HG02571 (cell line): ENCODE results near the gene PXK.

Experiments used
- ATAC-seq: cut with Tn5 transposase; IDR thresholded peaks from one replicate; pipeline ENCODE4 v1.9.1; 2021; ENCODE audit warnings: mild to moderate bottlenecking, moderate library complexity; ENCODE audit not compliant: unreplicated experiment

Gene PXK

DNA sequence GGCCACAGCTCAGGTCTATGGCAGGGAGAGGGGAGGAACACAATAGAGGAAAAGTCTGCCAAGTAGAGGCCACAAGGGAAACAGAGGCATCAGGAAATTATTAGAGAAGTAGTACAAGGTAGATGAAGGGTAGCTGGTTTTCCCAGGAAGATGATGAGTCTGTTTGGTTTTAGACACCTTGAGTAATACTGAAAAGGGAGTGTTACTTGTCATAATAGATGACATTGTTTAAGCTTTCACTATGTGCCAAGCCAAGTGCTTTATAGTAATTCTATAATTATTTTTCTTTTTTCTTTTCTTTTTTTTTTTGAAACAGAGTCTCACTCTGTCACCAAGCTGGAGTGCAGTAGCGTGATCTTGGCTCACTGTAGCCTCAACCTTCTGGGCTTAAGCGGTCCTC, 13.7 kb downstream of the PXK start:
- no peak for ATAC-seq

DNA sequence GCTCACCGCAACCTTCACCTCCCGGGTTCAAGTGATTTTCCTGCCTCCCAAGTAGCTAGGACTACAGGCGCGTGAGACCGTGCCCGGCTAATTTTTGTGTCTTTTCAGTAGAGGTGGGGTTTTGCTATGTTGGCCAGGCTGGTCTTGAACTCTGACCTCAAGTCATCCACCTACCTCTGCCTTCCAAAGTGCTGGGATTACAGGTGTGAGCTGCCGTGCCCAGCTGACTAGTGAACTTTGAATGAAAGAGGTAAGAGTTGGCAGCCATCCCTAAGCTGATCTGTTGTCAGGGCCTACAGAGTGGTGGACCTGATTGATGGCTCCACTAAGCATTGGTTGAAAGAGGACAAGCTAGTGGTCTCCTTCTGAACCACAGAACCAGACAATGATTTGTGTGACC, 15.3 kb downstream of the PXK start:
- no peak for ATAC-seq

DNA sequence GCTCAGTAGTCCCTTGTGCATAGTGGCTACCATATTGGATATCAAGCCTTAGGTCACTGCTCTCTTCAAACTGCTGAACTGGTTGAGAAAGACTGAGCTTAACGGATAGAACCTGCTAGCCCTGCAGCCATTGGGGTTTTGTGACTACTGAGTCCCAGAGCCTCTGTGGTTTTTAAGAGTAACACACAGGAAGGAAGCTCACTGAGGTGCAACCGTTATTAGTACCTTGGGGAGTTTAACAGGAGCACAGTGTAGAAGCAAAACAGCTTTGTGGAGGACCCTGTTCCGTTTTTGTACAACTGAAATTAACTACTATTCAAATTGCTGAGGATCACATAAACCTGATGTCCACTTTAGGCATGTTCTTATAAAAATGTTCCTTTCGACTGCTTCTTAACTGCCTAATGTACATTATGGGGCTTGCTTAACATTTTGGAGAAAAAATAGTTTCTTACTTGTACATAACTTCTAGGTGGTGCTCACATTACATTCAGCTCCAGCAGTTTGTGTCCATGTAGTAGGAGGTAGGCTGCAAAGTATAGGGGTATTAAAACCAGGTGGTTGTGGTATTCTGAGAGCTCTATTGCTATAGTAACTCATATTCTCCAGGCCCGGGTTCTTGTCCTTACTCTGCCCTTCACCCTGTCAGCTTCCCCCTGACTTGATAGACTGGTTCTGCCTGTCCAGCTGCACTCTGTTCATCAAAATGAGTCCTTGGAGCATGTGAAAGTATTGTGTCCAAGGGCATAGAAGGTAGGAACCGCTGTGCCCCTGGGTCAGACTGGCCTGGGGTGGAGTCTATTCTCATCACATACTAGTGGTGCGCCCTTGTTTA, 17.3 kb downstream of the PXK start:
- peak; percentile 77 for ATAC-seq

DNA sequence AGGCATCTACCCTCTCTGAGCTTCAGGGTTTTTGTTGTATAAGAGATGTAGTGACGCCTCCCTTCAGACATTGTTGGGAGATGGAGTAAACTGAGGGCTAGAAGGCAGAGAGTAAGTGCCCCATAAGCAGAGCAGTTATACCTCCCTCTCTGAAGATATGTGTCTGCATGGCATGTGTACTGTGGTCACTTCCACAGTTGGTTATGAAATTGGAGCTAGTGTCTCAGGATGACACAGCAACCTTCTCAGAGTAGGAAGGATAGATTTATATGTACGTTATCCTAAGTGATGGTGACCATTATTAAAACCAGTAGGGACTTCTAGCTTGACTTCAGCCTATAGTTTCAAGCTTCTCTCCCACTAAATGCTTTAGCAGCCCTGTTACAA, 17.9 kb downstream of the PXK start:
- ATAC-seq = no peak

DNA sequence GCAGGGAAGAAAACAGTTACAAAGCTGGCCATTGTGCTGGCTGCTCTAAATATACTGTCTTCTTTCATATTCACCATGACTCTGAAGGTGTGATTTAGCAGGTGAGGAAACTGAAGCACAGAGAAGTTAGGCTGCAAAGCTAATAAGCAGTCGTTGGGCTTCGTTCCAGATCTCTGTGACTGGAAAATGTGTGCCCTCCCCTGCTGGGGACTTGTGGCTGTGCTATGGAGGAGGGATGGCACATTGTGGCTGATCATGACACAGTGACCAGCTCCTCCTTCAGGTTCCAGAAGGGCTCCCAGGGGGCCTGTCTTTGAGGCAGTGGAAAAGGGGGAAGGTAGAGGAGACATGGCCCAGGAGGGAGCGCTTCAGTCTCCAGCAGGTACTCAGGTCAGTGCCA, 19.2 kb downstream of the PXK start:
- no peak for ATAC-seq

DNA sequence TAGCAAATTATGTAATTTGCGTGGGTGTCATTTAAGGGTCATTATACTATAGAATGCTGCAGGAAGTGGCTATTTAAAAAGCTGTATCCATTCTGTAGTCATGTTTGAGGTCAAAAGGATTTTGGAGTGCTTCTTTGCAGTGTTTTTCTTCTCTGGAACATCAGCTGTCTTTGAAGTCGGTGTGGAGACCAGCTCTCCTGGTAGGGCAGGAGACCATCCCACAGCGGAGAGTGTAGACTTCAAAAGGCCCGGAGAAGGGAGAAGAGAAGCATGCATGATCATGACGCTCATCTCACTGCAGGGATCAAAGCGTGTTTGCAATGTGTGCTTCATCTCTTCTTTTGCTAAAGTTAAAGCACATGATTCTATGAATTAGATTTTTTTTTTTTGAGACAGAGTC, 19.9 kb downstream of the PXK start:
- no peak for ATAC-seq

DNA sequence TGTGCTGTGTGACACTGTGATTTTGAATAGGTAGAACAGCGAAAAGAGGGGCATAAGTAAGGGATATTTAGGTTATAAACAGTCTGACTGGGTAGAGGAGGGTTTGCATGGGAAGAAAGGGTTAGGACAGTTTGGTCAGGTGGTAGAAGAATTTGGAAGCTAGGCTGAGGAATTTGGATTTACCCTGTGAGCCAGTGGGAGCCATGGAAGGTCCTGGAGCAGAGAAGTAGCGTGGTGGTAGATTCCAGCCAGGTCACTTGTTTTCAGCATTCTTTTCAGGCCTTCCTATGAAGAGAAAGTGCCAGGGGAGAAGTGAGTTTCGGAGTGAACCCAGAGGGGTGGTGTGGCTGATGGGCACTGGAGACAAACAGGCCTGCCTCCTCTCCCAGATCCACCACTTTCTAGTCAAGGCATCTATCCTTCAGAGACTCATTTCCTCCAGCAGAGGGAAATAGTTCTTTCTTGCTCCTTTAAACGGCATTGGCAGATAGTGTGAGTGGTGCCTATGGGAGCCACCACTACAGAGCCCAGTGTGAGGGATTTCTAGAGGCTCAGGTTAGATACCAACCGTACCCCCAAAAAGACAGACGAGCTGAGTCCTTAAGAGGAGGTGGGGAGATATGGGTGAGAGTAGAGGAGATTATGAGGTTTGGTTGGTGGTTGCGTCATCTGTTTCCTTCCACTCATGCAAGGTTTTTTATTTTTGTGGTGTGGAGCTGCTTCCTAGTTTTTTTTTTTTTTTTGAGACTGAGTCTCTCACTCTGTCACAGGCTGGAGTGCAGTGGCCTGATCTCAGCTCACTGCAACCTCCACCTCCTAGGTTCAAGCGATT, 21.2 kb downstream of the PXK start:
- no peak for ATAC-seq

DNA sequence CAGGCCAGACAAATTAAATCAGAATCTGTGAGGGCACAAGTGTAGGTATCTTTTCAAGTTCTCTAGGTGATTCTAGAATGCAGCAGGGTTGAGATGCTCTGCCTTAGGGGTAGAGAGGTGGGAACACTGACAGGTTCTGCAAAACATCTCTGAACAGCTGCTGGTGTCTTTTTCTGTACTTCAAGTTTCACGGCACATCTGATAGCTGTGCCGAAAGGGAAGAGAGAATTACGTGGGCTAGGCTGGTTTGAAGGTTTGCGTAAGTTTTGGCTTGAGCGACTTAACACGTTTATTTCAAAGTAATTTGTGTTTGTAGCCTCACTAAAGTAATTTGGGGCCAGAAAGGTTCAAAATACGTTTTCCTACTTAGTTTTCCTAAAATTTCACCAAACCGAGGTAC, 22.5 kb downstream of the PXK start:
- peak; percentile 75 for ATAC-seq

DNA sequence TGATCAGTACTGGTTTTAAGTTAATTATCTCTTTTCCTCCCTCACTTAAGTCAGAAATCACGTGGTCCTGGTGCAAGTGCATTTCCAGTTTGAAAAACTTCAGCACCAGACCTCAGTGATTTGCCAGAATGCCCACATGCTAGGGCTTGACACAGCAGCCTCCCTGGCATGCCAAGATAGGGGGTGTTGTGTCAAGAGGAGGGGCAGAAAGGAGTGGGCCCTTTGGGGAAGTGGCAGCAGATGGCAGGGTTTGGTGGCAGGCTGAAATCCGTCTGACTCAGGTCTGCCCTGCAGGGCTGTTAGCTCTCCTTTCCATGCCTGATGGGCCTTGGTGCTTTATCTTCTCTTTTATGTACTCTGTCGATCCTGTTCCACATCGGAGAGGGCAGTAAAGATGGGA, 23.4 kb downstream of the PXK start:
- ATAC-seq = no peak

DNA sequence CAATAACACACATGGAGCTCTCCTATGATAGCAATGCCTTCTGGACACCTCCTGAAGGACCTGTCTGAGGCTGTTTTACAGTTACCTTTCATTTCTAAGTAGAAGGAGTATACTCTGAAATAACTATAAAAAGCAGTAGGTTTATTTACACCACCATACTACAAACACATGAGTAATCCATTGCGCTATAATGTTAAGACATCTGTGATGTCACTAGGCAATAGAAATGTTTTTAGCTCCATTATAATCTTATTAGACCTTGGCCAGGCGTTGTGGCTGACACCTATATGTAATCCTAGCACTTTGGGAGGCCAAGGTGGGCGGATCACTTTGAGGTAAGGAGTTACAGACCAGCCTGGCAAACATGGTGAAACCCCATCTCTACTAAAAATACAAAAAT, 24.7 kb downstream of the PXK start:
- ATAC-seq = no peak

DNA sequence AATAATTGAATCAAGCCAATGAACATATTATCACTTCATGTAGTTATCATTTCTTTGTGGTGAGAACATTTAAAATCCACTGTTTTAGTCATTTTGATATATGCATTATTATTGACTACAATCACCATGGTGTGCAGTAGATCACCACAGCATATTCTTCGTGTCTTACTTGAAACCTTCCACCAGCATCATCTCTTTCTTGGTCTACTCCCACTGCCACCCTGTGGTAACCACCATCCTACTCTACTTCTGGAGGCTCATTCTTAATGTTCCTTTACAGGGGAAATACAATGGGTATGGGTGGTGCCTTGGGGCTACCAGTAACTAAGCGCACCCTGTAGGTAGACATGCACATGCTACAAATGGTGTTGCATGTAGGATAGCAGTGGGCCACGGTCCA, 25.4 kb downstream of the PXK start:
- ATAC-seq = no peak

DNA sequence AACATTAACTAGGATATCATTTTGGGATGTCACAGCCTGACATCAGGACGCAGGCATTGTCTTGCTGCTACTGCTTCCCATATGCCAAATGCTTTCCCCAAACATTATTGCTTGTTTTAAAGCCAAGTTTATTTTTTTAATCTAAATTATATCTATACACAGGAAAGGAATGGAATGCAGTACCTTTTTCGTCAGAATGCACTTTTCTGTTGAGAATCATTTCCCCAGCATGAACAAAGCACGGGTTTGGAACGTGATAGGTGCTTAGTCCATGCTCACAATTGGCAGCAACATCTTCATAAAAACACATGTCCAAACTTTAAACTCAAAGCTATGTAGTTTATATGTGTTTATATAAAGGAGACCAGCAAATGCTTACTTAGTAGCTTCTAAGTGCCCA, 26.1 kb downstream of the PXK start:
- ATAC-seq = no peak

DNA sequence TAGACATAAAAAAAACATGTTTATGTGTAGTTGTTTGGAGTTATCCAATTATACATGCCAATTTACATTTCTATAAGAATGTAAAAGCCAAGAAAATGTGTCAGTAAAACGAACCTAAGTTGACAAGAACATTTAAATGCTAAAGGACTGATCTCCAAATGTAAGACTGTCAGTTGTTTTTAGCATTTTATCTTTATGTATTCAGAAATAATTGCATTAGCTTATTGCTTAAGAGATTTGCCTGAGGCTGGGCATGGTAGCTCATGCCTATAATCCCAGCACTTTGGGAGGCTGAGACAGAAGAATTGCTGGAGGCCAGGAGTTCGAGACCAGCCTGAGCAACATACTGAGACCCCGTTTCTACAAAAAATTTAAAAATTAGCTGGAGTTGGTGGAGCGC, 26.9 kb downstream of the PXK start:
- no peak for ATAC-seq

DNA sequence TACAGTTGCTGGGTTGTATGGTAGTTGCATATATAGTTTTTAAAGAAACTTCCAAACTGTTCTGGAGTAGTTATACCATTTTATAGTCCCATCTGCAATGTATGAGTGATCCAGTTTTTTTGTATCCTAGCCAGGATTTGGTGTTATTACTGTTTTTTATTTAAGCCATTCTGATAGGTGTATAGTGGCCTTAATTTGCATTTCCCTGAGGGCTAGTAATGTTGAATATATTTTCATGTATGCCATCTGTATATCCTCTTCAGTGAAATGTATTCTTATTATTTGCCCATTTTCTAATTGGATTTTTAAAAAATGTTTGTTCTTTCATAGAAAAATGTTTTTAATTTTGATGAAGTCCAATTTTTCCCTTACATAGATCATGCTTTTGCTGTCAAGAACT, 29.2 kb downstream of the PXK start:
- no peak for ATAC-seq

DNA sequence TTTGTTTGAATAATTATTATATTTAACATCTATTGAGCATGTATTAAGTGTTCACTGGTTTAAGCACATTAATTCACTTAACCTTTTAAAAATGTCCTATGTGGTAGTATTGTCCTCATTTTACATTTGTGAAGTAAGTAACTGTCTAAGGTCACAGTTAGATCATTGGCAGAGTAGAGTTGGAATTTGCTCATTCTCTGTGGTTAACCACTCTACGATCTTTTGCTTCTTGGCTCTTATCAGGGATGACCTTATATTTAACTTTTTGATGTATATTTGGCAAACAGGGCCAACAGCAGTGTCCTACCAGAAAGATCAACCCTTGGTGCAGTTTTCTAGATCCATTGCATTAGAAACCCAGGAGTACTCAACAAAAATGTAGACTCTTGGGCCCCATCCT, 34.0 kb downstream of the PXK start:
- no peak for ATAC-seq

DNA sequence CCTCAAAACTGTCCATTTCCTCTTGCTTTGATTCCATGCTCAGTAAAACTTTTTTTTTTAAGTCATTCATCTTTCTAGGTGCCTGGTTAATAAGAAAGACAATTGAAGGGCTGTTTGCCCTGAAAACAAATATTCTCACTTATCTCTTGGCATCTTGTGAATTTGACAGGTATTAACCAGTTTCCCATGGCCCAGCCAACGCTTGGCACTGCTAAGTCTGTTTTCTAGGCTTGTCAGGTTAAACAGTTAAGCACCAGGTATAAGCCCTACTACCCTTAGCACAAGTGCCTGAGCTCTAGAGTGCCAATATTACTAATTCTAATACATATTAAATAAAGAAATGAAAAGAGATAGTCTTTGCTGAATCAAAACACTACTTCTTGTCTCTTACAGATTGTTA, 36.3 kb downstream of the PXK start:
- ATAC-seq = no peak

DNA sequence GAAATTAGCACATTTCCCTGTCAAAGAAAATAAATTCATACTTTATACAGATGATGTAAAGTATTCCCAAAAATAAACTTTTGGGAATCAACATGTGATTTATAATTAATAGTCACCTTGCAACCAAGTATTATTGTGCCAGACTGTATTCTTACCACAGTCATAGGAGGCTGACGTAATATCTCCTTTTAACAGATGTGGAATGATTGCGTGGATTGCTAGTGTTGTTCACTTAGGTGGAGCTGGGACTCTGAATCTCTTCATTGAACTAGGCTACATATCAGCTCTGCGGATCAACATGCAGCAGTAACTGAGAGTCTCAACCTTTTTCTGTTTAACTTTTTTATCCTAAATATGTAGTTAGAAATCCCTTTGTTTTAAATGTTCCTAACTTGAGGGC, 37.2 kb downstream of the PXK start:
- no peak for ATAC-seq

DNA sequence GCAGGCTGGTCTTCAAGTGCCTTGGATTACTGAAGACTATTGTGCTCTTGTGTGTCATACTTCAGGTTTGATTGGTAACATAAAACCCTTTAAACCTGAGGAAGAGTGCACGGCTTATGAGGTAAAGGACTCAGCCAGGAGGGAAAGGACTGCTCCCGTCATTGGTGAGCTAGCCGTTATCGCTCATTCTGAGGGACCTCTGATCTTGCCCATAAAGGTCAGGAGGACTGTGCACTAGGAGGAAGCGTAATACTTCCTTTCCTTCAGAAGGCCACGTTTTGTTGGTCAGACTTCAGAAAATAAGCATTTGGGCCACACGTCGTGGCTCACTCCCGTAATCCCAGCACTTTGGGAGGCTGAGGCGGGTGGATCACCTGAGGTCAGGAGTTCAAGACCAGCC, 37.7 kb downstream of the PXK start:
- no peak for ATAC-seq

DNA sequence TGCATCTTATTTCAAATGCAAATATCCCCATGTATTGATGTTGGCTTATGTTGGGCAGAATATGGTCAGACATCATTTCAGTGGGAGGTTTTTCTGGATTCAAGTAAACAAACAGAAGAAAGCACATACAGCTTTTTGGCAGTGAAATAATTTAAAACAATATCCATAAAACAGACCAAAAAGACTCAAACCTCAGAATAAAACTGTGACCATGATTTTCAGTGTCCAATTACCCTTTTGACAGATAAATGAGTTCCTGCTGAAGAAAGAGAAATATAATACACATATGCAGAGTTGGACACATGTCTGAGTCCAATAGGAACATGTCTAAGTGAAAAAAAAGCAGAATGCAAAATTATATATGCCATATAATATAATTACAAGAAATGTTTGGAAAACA, 39.1 kb downstream of the PXK start:
- ATAC-seq = no peak

DNA sequence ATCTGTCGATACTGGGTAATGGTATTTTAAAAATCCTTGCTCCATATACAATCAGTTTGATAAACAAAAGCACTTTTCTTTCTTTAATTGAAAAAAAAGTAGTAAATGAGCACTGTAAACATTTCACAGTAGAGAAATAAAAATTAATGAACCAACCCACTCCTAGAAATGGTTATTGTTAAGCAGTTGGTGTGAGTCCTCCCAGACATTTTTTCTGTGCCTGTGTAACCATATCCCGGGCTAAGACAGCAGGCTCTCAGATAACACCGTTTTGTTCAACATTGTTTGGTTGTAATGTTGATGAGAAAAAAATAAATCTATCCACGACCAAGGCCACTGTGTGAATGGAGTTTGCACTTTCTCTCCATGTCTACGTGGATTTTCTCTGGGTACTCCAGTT, 42.6 kb downstream of the PXK start:
- no peak for ATAC-seq

DNA sequence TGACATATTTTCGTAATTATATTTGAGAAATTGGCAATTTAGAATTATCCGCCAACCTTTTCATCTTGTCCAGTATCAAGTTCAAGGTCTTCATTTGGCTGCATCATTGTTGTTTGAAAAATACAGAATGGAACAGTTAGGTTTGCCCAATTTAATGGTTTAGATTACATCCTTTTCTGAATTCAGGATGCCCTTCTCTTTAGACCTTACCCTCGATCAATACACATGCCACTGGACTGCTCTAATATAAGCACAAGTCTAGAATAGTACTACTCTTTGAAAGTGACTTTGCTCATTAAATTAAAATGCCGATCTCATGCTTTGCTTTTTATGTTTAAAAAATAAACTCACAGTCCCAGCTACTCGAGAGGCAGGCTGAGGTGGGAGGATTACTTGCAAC, 44.5 kb downstream of the PXK start:
- no peak for ATAC-seq

DNA sequence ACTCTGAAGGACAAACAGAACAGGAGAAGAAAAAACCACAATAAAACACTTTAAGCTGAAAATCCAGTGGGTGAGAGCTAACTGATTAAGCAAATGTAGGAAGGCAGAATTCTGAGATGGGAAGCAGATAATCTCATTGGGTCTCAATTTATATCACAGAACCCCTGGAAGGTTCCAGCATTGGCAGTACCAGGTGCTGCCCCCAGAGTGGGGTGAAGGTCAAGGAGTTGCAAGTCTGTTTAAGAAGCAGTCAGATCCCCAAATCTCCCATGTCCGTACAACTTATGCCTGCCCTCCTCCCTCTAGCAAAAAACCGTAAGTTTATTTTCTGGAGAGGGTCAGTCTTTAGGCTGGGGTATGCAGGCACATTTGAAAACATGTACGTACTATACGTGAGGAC, 45.1 kb downstream of the PXK start:
- no peak for ATAC-seq
